ENCODE data around the gene SMG7.

Gene SMG7

GRCh38 chr1:183517401-183517800, 45.1 kb downstream of the SMG7 start:
- no peak for TF ChIP-seq CTCF (IDR thresholded peaks at IDR 0.05; ENCODE audit: insufficient read depth, low read depth, low read length, missing control alignments)
- peak; percentile 52 for DNase-seq (ENCODE audit: low read depth)

GRCh38 chr1:183520379-183520778, 48.1 kb downstream of the SMG7 start:
- H3K4me3 ChIP-seq (ENCODE audit: low read length): no peak overlapping the region
- DNase-seq (ENCODE audit: low read depth): no peak
- TF ChIP-seq CTCF (IDR thresholded peaks at IDR 0.05; ENCODE audit: insufficient read depth, low read depth, low read length, missing control alignments): no peak

More at GRCh38 chr1:183517401-183517800, 45.1 kb downstream of the SMG7 start:
- no peak overlapping the region for H3K4me3 ChIP-seq (ENCODE audit: low read length)

GRCh38 chr1:183522104-183522503, 49.8 kb downstream of the SMG7 start:
- no peak for DNase-seq (ENCODE audit: low read depth)
- no peak overlapping the region for H3K4me3 ChIP-seq (ENCODE audit: low read length)
- TF ChIP-seq CTCF (IDR thresholded peaks at IDR 0.05; ENCODE audit: insufficient read depth, low read depth, low read length, missing control alignments): no peak

GRCh38 chr1:183528577-183528976, 56.3 kb downstream of the SMG7 start:
- DNase-seq (ENCODE audit: low read depth): no peak
- no peak overlapping the region for H3K4me3 ChIP-seq (ENCODE audit: low read length)
- no peak for TF ChIP-seq CTCF (IDR thresholded peaks at IDR 0.05; ENCODE audit: insufficient read depth, low read depth, low read length, missing control alignments)

- H3K4me3 ChIP-seq (ENCODE audit: low read length): no peak overlapping the region
- DNase-seq (ENCODE audit: low read depth): no peak
- no peak for TF ChIP-seq CTCF (IDR thresholded peaks at IDR 0.05; ENCODE audit: insufficient read depth, low read depth, low read length, missing control alignments)
Observed at GRCh38 chr1:183533617-183534174, 61.4 kb downstream of the SMG7 start.

GRCh38 chr1:183537405-183537804, 65.1 kb downstream of the SMG7 start:
- no peak overlapping the region for H3K4me3 ChIP-seq (ENCODE audit: low read length)
- TF ChIP-seq CTCF (IDR thresholded peaks at IDR 0.05; ENCODE audit: insufficient read depth, low read depth, low read length, missing control alignments): no peak
- DNase-seq (ENCODE audit: low read depth): no peak

- peak; percentile 68 for DNase-seq (ENCODE audit: low read depth)
- no peak overlapping the region for H3K4me3 ChIP-seq (ENCODE audit: low read length)
- TF ChIP-seq CTCF (IDR thresholded peaks at IDR 0.05; ENCODE audit: insufficient read depth, low read depth, low read length, missing control alignments): peak; percentile 83
Observed at GRCh38 chr1:183543619-183544204, 71.4 kb downstream of the SMG7 start.
